ENCODE data around the gene MCCC1.

DNA sequence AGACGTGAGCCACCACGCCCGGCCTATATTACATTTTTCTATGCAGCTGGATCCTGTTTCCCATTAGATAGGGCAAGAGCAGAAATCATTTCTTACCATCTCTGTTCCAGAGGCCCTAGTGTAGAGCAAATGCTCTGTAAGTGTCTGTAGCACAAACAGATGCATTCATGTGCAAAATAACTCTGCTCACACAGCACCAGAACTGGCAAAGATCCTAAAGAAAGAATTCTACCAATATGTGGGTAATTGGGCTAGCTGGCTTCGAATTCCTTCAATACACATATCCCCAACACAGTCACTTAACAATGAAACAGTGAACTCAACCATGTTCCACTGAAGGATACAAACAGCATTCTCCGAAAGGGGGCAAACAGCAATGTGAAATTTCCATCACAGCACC, 86.2 kb downstream of the MCCC1 start:
- TF ChIP-seq CTCF (IDR thresholded peaks at IDR 0.05) (no peak), POLR2AphosphoS5 (IDR thresholded peaks at IDR 0.05) (no peak)
